H1 (cell line): Measurements from ENCODE around the gene COL5A2. TPM values are rescaled to one million over a fixed set of nuclear protein-coding genes. Genes with fewer than 3 reads are reported as not detected.

ENCODE experiments used
- ASH2L ChIP-seq: fragments of 200-600, 300-600 bp; sonication (generic); IDR thresholded peaks from one replicate; pipeline ENCODE4 v1.7.1; 2017; ENCODE audit warnings: low read length
- EZH2 ChIP-seq: fragments of 200-600 bp; sonication (generic); IDR thresholded peaks from 2 replicates; pipeline ENCODE4 v1.7.1; 2012; ENCODE audit warnings: low read depth, mild to moderate bottlenecking, moderate library complexity, low read length, inconsistent platforms; ENCODE audit not compliant: severe bottlenecking
- YY1 ChIP-seq: IDR thresholded peaks from 2 replicates; pipeline ENCODE4 v1.6.1; 2011; ENCODE audit warnings: low read depth, mild to moderate bottlenecking, low read length
- polyA plus RNA-seq, 7 experiments: library from polyadenylated mRNA; depleted of rRNA in 3 of 7; stranded (reverse) in 5 of 7; unstranded in 2 of 7; fragments of >200 nt in 5 of 7; fragments of 200-250 nt in 2 of 7; gene quantifications; 1 replicate in 5 of 7; 2 replicates in 1 of 7; 4 replicates in 1 of 7; pipeline versions ENCODE4 v1.2.1 to v1.2.3, GENCODE V29; 2011 to 2013; ENCODE audit warnings: missing spikeins in 2 of 7, mixed read lengths in 2 of 7
- total RNA-seq: library from RNA; stranded (reverse); fragmentation: NEBNext Ultra II Directional; extraction: Animal tissue kit (Norgen Biotek cat#: 25700); gene quantifications from 2 replicates; pipeline ENCODE4 v1.2.1, GENCODE V29; 2021

COL5A2 gene
- total and polyA plus RNA-seq, 2 of the 8 experiments (the other 6 are each of a cell fraction or from before 2014, with no cell fraction given) = 4.7 to 24.2 TPM

- TF ChIP-seq ASH2L (no peak), EZH2 (no peak), YY1 (no peak)
Measured at GRCh38 chr2:189128970-189129369, 50.6 kb downstream of the COL5A2 start (continued).
